Retina (tissue), 1 donor: ENCODE data around the gene TTC21A.

Experiments
- DNase-seq: peaks from one replicate; pipeline ENCODE4 v3.0.0-alpha.2; 2016

Gene TTC21A

DNA sequence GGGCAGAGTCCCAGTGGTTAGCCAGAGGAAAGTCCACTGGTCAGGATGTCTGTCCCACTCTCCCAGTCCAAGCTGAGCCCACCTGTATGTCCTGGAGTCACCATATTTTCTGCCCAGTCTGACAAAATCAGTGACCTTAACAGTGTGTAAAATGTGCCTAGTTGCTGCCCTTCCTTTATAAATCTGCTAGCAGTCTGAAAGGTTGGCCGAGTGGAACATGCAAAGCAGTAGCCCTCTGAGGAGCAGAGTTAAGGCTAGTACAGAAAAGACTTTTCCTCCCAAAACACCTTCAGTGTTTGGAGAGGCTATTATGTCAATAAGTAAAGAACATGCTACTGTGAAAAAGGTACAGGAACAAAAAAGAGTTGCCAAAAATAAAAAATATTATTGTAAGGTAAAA lies 15.3 kb downstream of the TTC21A start:
- no peak for DNase-seq

- no peak for DNase-seq
Measured at GRCh38 chr3:39124876-39125840, 17.7 kb downstream of the TTC21A start.

- DNase-seq, result no peak
Measured at GRCh38 chr3:39125841-39126500, 18.5 kb downstream of the TTC21A start.

DNA sequence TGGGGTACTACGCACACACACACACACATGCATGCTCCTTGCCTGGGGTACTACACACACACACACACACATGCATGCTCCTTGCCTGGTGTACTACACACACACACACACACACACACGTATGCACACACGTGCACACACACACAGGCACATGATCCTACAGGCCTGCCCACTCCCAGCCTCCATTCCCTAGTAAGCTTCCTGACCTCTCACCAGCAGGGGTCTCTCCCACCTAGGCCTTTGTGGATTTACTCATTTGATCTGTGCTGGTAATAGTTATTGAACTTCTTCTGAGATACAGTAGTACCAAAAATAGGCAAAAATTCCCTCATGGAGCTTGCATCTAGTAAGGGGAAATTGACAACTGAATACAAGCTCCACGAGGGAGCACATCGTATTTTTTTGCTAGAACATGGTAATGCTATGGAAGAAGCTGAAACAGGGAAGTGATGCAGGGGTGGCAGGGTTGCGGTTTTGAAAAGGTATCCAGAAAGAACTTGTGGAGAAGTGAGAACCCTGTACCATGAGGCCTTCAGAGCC lies 19.1 kb downstream of the TTC21A start:
- no peak for DNase-seq

DNA sequence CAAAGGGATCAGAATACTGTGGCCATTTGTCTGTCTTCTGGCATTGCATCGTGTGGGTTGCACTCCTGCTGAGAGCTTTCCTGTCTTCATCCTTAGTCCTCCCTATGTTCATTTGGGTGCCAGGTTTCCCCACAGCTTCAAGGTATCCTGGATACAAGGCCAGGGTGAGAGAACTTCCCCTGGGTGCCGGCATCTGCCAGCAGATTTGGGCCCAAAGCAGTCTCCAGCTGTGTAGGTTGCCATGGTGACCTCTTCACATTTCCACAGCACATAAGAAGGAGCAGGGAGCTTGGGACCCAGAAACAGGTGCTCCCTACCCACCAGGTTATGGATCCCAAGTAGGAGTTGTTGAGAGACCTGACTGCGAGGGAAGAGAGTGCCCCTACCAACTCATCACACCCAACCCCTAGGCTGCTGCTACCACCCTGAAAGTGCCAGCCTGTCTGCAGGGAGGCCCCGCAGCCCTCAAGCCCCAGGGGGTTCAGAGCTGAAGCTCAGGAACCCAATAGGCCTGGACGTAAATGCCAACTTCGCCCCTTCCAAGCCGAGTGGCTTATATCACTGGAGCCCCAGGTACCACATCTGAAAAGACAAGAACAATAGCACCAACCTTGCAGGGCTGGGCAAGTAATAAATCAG lies 19.9 kb downstream of the TTC21A start:
- DNase-seq, result no peak

DNA sequence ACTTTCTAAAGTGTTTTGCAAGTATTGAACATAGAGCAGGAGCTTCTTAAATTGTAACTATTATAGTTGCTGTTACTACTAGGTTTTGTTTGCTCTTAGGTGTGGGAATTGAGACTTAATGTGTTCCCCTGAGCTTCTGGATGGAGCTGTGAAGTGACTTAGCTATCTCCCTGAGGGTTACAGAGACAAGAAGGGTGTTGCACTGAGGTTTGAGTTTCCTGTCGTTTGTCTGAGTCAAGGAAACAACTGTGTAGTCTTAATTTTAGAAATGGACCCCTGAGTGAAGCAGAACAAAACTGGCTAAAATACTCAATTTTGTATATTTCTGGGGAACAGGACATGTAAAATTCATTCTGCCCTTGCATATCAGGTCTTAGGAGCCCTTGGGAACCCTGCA lies 20.4 kb downstream of the TTC21A start:
- DNase-seq, result no peak

DNA sequence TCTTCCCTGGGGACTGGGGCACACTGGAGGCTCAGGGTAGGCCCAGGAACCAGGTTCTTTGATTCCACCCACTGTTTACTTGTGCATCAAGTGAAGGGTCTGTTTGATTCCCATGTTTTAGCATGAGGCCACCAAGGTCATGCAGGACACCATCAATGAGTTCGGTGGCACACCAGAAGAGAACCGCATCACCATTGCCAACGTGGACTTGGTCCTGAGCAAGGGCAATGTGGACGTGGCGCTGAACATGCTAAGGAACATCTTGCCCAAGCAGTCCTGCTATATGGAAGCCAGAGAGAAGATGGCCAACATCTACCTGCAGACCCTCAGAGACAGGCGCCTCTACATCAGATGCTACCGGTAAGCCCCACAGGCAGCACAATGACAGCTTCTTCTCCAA lies 21.5 kb downstream of the TTC21A start:
- DNase-seq, result no peak

DNA sequence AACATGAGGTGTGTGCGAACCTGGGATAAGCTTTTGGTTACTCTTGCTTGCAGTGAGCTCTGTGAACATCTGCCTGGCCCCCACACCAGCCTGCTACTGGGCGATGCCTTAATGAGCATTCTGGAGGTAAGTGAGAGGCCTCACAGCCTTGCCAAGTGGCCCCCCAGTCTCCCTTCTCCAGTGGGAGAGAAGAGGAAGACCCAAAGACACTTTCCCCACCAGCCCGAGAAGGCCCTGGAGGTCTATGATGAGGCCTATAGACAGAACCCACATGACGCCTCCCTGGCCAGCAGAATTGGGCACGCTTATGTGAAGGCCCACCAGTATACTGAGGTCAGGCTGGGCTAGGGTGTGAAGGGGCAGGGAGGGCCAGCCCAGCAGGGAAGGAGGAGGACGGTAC lies 22.5 kb downstream of the TTC21A start:
- DNase-seq, result no peak

GRCh38 chr3:39130693-39131265 lies 23.3 kb downstream of the TTC21A start:
- no peak for DNase-seq

GRCh38 chr3:39132096-39133092 lies 24.9 kb downstream of the TTC21A start:
- no peak for DNase-seq

- DNase-seq, result no peak
Measured at GRCh38 chr3:39133093-39133490, 25.6 kb downstream of the TTC21A start.

DNA sequence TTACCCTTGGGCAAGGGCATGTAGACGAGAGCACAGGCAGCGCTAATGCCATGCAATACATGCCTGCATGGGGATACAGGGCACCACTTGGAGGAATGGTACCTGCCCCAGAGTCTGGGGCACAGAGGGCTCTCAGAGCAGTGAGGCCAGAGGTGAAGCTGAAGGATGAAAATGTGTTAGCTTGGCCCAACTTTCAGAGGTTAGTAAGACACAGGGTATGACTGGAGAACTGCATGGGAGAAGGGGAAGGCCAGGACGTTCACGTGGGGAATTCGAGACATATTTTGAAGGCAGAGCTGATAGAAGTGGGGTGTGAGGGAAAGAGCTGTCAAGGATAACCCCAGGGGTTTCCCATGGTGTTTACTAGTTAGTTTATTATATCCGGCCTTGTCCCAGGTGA lies 26.3 kb downstream of the TTC21A start:
- DNase-seq, result no peak

DNA sequence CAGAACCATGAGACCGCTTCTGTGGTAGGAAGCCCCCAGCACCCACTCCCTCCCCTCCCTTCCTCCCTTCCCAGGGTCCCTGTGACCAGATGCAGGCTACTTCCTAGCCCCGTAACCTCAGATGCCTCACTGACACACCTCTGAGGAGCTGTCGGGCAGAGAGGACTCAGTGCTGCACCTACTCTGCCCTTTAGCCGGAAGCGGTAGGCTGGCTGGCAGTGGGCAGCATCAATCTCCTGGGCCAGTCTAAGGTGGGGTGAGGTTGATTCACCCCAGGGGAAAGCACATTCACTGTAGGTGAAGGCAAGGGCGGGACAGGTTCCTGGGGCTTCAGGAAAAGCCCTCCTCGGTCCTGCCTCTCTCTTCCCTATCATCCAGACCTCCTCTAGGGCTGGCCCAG lies 26.8 kb downstream of the TTC21A start:
- DNase-seq, result no peak

DNA sequence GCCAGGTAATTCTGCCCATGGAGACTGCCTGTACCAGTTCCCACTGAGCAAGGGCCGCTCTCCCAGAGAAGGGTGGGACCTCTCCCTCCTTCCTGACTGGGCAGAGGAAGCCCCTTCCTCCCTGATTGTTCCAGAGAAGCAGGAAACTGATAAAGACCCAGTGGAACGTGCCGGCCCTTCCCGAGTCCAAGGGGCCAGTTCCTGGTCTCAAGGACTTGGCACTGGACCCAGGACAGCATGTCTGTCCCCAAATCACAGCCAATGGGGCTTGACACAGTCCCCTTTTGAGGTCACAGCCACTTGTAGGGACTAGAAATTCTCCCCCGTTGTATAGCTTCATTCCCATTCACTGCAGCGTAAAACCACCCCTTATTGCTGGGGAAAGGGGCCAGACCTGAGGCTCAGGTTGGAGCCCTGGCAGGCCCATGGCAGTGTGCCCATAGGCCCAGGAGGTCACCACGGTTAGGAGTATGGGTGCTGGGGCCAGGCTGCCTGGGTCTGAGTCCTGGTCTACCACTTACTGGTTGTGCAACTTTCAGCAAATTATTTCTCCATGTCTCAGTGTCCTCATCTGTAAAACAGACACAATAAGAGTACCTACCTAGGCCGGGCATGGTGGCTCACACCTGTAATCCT lies 27.8 kb downstream of the TTC21A start:
- DNase-seq, result no peak

DNA sequence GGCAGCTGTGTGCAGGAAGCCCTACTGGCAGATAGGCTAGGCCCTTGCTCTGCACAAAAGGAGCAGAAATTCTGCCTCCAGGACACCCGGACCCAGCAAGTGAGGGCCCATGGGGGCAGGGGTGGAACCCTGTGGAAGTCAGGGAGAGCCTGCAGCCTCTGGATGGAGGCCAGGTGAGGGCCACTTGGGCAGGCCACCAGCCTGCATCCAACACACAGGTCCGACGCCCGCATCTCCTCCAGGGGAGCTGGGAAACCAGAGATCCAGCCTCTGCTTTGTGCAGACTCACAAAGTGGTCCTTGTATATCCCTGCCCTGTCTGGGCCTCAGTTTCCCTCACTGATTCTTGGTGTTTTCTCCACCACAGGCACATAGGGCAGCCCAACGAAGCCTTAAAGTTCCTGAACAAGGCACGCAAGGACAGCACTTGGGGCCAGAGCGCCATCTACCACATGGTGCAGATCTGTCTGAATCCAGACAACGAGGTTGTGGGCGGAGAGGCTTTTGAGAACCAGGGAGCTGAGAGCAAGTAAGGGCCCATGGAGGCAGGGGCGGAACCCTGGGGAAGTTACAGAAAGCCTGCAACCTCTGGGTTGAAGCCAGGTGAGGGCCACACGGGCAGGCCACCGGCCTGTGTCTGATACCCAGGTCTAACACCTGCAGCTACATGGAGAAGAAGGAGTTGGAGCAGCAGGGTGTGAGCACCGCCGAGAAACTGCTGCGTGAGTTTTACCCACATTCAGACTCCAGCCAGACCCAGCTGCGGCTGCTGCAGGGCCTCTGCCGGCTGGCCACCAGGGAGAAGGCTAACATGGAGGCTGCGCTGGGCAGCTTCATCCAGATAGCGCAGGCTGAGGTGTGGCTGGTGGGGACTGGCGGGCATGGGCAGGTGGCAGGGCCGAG lies 29.3 kb downstream of the TTC21A start:
- no peak for DNase-seq

GRCh38 chr3:39137435-39137936 lies 30.0 kb downstream of the TTC21A start:
- no peak for DNase-seq

DNA sequence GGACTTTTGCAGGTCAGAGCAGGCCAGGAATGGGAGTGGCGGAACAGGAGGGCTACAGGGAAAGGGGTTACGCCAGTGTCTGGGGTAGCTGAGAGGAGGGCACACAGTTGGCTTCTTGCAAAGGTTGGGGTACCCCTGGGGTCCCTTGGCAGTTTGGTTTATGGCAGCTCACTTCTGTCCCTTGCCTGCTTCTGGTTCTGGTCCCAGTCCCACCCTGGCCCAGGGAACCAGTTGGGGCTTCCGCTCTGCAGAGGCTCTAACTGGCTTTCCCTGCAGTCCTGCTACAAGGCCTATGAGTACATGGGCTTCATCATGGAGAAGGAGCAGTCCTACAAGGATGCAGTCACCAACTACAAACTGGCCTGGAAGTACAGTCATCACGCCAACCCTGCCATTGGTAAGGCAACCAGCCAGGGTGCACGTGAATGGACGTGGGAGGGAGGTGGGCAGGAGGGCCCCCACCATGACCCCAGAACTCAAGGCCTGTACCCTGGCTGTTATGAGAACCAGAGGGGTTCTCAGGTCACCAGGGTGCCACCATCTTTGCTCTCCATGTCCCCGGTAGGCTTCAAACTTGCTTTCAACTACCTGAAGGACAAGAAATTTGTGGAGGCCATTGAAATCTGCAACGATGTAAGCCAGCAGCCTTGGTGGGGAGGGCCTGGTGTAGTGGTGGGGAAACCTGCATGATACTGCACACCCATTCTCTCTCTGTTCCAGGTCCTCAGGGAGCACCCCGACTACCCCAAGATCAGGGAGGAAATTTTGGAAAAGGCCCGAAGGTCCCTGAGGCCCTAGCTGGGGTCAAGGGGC lies 30.7 kb downstream of the TTC21A start:
- no peak for DNase-seq

DNA sequence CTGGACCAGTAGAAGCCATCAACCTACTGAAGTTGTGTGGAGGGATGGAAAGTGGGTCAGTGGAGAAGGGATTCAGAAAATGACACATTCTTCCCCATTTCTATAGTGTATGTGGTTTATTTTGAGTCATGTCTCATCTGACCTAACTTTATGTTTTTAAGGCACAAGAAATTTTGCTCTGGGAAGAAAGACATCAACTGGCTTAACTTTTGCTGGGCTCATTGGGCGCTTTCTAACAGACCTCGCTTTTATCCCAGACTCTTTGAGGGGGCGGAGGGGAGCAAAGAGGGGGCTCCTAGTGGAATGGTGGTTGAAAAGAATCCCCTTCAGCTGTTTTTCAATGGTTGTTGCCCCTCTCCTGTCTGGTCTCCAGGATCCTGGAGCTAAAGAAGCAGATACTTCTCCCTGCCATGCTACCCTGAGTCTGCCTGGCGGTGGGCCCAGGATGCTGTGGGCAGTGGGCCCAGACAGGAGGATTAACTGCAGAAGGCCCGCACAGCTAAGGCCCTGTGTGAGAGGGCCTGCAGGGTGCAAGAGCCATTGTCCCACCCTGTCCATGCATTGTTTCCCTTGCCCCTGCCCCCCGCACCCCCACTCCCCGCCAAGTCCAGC lies 31.4 kb downstream of the TTC21A start:
- no peak for DNase-seq

GRCh38 chr3:39139442-39139841 lies 32.0 kb downstream of the TTC21A start:
- no peak for DNase-seq
